ENCODE measurements around the gene LDLR. TPM values are rescaled to one million over a fixed set of nuclear protein-coding genes. Genes with fewer than 3 reads are reported as not detected.

The LDLR gene
- total RNA-seq, 1 experiment from 2014 or later = 182 TPM

GRCh38 chr19:11106477-11106876 lies 17.2 kb downstream of the LDLR start:
- no peaks in the 10 kb centered on the region for H3K4me1 ChIP-seq (replicated peaks; ENCODE audit: insufficient read depth)
- ChIA-PET CTCF (no interaction called here), POLR2A (ENCODE audit: unreplicated experiment) (no interaction called here)
- H3K79me2 ChIP-seq (ENCODE audit: low read depth) = peaks cover 66% of the 10 kb centered on the region
- TF ChIP-seq EZH2 (IDR thresholded peaks at IDR 0.05; ENCODE audit: low read depth) = no peak
- TF ChIP-seq, protein P1, sequence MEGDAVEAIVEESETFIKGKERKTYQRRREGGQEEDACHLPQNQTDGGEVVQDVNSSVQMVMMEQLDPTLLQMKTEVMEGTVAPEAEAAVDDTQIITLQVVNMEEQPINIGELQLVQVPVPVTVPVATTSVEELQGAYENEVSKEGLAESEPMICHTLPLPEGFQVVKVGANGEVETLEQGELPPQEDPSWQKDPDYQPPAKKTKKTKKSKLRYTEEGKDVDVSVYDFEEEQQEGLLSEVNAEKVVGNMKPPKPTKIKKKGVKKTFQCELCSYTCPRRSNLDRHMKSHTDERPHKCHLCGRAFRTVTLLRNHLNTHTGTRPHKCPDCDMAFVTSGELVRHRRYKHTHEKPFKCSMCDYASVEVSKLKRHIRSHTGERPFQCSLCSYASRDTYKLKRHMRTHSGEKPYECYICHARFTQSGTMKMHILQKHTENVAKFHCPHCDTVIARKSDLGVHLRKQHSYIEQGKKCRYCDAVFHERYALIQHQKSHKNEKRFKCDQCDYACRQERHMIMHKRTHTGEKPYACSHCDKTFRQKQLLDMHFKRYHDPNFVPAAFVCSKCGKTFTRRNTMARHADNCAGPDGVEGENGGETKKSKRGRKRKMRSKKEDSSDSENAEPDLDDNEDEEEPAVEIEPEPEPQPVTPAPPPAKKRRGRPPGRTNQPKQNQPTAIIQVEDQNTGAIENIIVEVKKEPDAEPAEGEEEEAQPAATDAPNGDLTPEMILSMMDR (conservative IDR thresholded peaks at IDR 0.05) = no peak
- H3K9me3 ChIP-seq (ENCODE audit: insufficient read depth, low read depth) = no peaks in the 10 kb centered on the region
- intact Hi-C loops (cut with micrococcal nuclease; ENCODE audit: unreplicated experiment) = no loop called here
- no peak overlapping the region for H2AFZ ChIP-seq
- DNase-seq = no peak
- no peaks in the 10 kb centered on the region for H3K27me3 ChIP-seq (ENCODE audit: insufficient read depth, low read depth)
- no TSS peak for BruUV-seq (replicated peaks)
- no peaks in the 10 kb centered on the region for H3K9me2 ChIP-seq (ENCODE audit: insufficient read depth)
- H3K27ac ChIP-seq = no peak overlapping the region
- H3K4me3 ChIP-seq = no peak overlapping the region
- no peak overlapping the region for H3K4me2 ChIP-seq
- peaks cover 92% of the 10 kb centered on the region for H4K20me1 ChIP-seq (ENCODE audit: insufficient read depth)
- H3F3A ChIP-seq (ENCODE audit: insufficient read depth, low read depth) = peaks cover 88% of the 10 kb centered on the region
- peaks cover 80% of the 10 kb centered on the region for H3K36me3 ChIP-seq (ENCODE audit: low read depth)

DNA sequence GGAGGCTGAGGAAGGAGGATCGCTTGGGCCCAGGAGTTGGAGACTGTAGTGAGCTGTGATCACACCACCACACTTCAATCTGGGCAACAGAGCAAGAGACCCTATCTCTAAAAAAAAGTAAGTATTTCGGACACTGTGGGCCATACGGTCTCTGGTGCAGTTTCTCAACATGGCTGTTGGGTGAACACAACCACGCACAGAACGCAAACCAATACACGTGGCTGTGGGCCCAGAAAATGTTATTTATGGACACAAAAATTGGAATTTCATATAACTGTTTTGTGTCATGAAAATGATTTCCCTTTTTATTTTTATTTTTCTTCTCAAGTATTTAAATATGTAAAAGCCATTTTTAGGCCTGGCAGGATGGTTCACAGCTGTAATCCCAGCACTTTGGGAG lies 19.5 kb downstream of the LDLR start:
- no TSS peak for BruUV-seq (replicated peaks)
- no peak overlapping the region for H2AFZ ChIP-seq
- intact Hi-C loops (cut with micrococcal nuclease; ENCODE audit: unreplicated experiment) = no loop called here
- peaks cover 84% of the 10 kb centered on the region for H3K36me3 ChIP-seq (ENCODE audit: low read depth)
- H3K4me3 ChIP-seq = no peak overlapping the region
- H3K9me3 ChIP-seq (ENCODE audit: insufficient read depth, low read depth) = no peaks in the 10 kb centered on the region
- no peak overlapping the region for H3K4me2 ChIP-seq
- CTCF ChIA-PET = no interaction called here
- no peaks in the 10 kb centered on the region for H3K4me1 ChIP-seq (replicated peaks; ENCODE audit: insufficient read depth)
- TF ChIP-seq, protein P1 (conservative IDR thresholded peaks at IDR 0.05) = no peak
- TF ChIP-seq EZH2 (IDR thresholded peaks at IDR 0.05; ENCODE audit: low read depth) = no peak
- no peaks in the 10 kb centered on the region for H3K9me2 ChIP-seq (ENCODE audit: insufficient read depth)
- peaks cover 90% of the 10 kb centered on the region for H4K20me1 ChIP-seq (ENCODE audit: insufficient read depth)
- H3F3A ChIP-seq (ENCODE audit: insufficient read depth, low read depth) = peaks cover 84% of the 10 kb centered on the region
- peaks cover 61% of the 10 kb centered on the region for H3K79me2 ChIP-seq (ENCODE audit: low read depth)
- no peak for DNase-seq
- POLR2A ChIA-PET (ENCODE audit: unreplicated experiment) = no interaction called here
- no peak overlapping the region for H3K27ac ChIP-seq
- no peaks in the 10 kb centered on the region for H3K27me3 ChIP-seq (ENCODE audit: insufficient read depth, low read depth)

GRCh38 chr19:11111117-11111770 lies 22.0 kb downstream of the LDLR start:
- no peak for TF ChIP-seq EZH2 (IDR thresholded peaks at IDR 0.05; ENCODE audit: low read depth)
- TF ChIP-seq, protein P1 (conservative IDR thresholded peaks at IDR 0.05) = no peak
- Histone ChIP-seq H3K79me2 (ENCODE audit: low read depth) (peaks cover 57% of the 10 kb centered on the region), H3K4me2 (no peak overlapping the region), H3K27me3 (ENCODE audit: insufficient read depth, low read depth) (no peaks in the 10 kb centered on the region), H3K9me2 (ENCODE audit: insufficient read depth) (no peaks in the 10 kb centered on the region), H3F3A (ENCODE audit: insufficient read depth, low read depth) (peaks cover 86% of the 10 kb centered on the region), H2AFZ (no peak overlapping the region), H3K4me1 (replicated peaks; ENCODE audit: insufficient read depth) (no peaks in the 10 kb centered on the region), H3K36me3 (ENCODE audit: low read depth) (peaks cover 85% of the 10 kb centered on the region), H3K9me3 (ENCODE audit: insufficient read depth, low read depth) (no peaks in the 10 kb centered on the region), H3K27ac (no peak overlapping the region), H3K4me3 (no peak overlapping the region), H4K20me1 (ENCODE audit: insufficient read depth) (peaks cover 85% of the 10 kb centered on the region)
- ChIA-PET POLR2A (ENCODE audit: unreplicated experiment) (no interaction called here), CTCF (no interaction called here)
- intact Hi-C loops (cut with micrococcal nuclease; ENCODE audit: unreplicated experiment) = no loop called here
- no TSS peak for BruUV-seq (replicated peaks)
- DNase-seq = no peak

All from PC-9 (cell line).